SKM-1 (cell line): ENCODE measurements around the gene CETP.
"Not testable (repeated sequence)": the region's sequence is repeated elsewhere in the genome, so short reads cannot be mapped to it uniquely, and the experiment has no call there.

ENCODE experiments used
- DNase-seq: peaks from one replicate; lab custom pipeline; 2025; ENCODE audit not compliant: unreplicated experiment; lab: John Stamatoyannopoulos, UW

The CETP gene

DNA sequence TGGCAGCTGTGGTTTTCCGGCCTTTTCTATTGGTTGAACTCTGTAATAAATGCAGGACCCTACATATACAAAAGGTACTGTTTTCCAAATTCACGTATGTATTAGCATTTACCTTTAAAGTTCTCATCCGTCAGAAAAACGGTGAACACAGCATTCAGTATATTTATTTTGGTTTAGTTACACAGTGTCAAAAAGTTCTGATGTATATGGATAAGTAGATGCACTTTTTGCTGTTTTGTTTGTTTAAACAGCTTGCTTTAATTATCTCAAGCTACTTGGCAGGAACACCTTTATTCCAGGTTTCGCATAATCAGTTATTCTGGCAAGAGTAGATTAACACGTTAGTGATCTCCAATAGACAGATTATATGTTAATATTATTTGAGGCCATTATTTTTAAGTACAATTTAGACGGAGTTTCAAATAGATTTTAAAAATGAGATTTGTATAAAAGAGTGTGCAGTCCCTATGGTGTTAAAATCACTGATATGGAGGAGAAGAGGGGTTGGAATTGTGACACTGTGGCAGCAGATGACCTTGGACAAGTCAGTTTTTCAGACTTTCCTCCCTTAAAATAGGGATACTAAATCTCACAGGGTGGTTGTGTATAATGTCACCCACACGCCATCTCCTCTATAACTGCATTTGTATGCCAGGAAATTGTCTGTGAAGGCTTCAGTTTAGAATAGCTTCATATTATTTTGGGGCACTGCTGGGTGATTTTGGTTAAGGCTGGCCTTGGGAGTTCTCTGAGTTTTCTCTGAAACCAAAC lies 27.7 kb upstream of the CETP start:
- DNase-seq, result no peak

DNA sequence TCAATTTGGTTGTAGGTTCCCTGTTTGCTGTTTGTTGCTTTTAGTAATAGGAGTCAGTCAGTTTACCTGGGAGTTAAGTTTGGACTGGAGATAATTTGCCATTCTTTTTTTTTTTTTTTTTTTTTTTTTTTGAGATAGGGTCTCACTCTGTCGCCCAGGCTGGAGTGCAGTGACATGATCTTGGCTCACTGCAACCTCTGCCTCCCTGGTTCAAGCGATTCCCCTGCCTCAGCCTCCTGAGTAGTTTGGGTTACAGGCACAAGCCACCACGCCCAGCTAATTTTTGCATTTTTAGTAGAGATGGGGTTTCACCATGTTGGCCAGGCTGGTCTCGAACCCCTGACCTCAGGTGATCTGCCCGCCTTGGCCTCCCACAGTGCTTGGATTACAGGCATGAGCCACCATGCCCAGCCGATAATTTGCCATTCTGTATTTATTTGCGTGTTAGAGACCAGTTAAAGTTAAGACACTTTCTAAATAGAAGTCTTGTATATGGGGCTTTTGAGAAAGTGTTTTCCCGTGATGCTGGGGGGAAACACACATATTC lies 27.1 kb upstream of the CETP start:
- not testable (repeated sequence) for DNase-seq

DNA sequence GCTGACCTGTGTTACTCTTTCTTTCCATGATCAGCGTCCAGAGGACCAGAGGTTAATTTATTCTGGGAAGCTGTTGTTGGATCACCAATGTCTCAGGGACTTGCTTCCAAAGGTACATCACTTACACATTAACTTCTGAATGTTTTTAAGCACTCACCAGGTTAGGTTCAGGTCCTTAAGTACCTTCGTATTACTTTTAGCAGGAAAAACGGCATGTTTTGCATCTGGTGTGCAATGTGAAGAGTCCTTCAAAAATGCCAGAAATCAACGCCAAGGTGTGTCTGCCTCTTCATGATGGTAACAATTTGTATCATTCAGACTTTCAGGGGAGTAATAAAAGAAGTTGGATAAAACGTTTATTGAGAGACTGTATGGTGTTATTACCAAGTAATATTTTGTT lies 26.5 kb upstream of the CETP start:
- no peak for DNase-seq

DNA sequence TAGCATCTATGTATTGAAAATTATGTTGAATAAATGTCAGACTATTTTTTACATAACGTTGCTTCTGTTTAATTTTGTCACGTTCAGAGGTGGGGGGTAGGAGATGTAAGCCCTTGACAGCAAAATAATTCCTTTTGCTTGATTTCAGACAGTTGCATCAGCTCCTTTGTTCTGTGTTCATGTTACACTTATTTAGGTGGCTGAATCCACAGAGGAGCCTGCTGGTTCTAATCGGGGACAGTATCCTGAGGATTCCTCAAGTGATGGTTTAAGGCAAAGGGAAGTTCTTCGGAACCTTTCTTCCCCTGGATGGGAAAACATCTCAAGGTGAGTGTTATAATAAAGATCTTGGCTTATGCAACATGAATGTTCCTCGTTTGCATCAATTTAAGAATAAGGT lies 25.3 kb upstream of the CETP start:
- no peak for DNase-seq

DNA sequence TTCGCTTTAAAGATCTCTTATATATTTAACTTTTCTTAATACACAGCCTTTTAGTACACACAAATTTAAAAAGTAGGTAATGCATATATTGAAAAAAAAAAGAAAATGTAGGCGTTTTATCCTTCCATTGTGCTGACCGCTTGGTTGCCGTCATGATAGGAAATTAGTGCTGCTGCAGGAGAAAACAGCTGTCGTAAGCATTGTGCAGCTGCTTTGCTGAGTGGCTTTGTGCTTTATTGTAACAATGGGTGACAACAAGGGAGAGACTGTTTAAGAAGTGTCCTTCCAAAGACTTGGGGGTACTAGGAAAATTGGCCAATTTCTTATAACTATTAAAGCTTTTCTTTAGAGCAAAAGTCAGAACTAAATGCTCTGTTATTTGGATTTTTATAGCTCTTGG lies 24.8 kb upstream of the CETP start:
- no peak for DNase-seq

DNA sequence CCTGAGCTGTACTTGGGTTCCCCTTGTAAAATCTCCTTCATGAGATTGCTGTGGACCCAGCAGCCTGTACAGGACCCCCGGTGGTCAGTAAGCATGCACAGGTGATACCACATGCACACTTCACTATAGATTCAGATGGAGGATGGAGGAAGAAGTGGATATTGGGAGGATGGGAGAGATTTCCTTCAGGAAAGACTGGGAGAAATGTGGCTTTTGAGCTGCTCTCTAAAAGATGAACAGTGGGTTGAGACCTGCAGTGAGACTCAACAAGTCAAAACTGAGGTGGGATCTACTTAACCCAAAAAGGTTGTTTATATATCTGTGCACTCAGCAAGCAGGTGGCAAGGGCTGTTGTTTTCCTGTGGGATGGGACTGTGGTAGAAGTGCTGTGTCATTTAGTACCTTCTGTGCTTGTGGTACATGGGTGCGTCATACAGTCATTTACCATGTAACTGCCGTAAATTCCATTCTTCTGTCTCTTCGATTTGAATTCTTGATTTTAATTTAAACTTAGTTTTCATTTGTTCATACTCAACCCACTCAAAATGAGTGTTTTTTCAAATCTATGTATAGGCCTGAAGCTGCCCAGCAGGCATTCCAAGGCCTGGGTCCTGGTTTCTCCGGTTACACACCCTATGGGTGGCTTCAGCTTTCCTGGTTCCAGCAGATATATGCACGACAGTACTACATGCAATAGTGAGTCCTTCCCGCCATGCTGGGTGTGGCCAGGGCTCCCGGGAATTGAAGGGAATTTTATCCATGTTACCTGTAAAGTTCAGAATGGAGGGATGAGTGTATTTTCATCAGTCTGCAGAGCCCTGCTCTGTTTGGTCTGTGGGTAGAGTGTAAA lies 22.9 kb upstream of the CETP start:
- DNase-seq, result no peak

DNA sequence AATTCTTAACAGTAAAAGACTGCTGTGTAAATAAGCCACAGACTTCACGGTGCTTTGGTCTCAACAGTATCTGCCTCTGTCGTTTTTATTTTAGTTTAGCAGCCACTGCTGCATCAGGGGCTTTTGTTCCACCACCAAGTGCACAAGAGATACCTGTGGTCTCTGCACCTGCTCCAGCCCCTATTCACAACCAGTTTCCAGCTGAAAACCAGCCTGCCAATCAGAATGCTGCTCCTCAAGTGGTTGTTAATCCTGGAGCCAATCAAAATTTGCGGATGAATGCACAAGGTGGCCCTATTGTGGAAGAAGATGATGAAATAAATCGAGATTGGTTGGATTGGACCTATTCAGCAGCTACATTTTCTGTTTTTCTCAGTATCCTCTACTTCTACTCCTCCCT lies 21.9 kb upstream of the CETP start:
- DNase-seq, result no peak

DNA sequence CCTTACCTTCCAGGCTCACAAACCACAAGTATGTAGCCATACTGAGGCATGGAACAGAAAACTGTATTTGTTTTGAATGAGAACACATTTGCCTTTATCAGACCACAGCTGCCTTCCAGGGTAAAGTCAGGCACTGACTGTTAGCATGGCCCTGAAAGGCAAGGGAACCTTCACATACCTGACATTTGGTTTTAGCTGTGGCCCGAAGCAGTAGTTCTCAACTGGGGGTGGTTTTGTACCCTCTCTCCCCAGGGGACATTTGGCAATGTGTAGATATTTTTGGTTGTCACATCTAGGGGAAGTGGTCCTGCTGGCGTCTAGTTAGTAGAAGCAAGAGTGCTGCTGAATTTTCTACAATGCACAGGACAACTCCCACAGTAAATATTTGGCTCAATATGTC lies 20.7 kb upstream of the CETP start:
- no peak for DNase-seq

DNA sequence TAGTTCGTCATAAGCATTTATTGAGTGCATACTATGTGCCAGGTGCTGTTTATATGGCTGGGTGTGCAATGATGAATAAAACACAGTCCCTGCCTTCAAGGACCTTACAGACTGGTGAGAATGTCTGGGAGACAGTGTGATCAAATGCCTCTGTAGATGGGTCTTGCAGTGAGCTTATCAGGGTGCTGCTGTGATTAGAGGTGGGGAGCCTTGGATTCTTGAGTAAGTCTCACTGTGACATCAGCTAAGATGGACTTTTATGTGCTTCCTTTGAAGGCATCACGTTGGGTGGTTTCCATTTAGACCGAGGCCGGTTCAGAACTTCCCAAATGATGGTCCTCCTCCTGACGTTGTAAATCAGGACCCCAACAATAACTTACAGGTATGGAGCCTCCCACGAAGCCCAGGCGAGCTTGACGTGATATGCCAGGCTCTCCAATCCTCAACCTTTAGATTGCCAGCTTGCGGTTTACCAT lies 19.9 kb upstream of the CETP start:
- no peak for DNase-seq

DNA sequence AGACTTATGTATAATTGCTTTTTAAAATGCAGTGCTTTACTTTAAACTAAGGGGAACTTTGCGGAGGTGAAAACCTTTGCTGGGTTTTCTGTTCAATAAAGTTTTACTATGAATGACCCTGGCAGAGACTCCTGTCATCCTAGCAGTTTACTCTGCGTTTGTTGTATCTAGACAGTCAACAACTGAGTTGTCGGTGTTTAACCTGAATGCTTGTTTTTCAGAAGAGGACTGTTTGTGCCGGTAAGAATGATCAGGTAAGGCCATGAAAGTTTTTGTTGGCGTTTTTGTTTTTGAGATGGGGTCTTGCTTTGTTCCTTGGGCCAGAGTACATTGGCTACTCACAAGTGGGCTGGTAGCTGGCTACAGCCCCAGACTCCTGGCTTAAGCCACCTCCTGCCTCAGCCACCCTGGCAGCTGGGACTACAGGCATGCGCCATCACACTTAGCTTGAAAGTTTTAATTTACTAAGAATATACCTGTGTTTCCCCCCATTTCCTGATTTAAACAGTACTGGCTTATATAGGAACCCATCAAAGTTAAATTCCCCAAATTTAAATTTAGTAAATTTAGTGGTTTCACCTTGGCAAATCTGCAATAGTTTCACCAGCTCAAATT lies 17.9 kb upstream of the CETP start:
- no peak for DNase-seq

DNA sequence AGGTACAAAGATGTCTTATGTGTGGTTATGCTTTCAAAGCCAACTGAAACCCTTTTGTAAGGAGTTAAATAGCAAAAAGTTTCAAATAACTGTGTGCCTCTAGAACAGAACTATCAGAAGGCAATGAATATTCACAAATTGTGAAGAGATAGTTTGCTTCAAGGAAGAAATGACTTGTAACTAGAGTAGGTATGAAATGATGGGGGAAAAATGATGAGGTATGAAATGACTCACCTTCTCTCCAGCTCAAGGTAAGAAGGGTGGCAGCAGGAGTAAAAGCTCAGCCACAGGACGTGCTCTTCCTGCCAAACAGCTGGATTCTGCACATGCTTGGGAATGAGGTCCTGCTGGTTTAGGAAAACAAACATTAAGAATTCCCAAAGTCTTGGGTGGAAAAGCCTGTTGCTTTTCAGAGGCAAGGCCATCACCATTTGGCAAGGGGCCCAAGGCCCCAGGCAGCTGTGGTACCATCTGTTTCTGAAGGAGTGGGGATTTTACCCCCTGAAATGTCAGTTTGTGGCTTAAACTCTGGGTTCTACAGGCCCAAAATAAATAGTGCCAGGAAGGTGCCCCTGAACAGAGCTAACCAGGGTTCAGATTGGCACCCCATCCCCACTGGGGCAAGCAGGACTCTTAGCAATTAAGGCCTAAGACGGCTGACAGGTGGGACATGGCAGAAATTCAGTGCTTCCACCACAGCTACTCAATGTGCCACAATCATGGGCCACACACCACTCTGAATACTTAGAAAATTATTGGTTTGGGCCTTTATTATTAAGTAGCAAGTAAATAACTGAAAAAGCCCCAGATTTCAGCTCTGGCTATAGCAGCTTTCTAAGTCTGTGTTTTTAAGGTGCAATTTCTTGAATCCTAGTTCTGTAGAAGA lies 16.6 kb upstream of the CETP start:
- no peak for DNase-seq

DNA sequence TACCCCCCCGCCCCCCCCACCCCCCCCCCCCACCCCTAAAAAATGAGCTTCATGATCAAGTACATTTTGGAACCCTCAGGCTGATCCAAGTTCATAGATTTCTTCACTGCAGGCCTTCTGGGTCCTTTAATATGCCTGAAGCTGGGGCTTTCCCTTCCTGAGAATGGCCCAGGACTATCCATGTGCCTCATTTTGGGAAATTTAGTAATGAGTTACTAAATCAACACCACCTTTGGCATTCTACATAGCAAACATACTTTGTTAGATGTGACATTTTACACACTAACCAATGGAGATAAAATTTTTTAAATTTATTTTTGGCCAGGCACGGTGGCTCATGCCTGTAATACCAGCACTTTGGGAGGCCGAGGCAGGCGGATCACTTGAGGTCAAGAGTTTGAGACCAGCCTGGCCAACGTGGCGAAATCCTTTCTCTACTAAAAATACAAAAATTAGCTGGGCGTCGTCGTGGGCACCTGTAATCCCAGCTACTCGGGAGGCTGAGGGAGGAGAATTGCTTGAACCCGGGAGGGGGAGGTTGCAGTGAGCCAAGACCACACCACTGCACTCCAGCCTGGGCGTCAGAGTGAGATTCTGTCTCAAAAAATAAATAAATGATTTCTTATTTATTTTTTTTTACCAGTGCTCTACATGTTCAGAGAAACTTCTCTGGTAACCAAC lies 15.8 kb upstream of the CETP start:
- no peak for DNase-seq

DNA sequence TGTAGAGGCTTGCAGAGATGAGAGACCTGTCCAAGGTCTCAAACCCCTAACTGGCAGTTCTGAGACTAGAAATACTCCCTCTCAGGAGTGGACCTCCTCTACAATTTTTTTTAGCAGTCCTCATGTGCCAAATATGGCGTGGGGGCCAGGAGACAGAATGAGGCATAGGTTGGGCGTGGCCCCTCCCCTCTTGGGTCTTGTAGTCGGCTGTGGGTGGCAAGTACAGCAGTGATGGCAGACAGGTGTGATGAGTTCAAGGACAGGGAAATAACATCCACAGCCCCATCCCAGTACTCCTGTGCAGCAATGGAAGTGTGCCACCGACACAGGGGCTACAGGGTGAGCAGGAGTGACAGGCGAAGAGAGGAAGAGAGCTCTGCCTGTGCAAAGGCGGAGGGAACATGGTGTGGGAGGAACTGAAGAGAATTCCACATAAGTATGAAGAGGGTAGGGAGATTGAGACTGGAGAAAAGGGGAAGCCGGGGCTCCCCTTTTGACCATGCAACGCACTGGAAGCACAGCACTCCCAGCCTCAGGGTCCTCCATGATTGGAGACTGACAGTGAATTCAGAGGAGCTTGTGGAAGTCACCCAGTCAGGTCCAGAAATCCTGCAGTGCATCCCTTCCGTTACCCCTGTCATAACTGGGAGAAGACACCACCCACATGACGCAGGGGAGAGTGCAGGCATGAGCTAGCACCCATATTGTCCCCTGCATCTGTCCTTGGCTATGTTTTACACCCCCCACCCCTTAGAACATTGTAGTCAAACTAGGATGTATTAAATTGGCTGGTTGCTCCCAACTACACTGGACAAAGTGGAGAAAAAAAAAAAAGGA lies 14.8 kb upstream of the CETP start:
- DNase-seq, result no peak

DNA sequence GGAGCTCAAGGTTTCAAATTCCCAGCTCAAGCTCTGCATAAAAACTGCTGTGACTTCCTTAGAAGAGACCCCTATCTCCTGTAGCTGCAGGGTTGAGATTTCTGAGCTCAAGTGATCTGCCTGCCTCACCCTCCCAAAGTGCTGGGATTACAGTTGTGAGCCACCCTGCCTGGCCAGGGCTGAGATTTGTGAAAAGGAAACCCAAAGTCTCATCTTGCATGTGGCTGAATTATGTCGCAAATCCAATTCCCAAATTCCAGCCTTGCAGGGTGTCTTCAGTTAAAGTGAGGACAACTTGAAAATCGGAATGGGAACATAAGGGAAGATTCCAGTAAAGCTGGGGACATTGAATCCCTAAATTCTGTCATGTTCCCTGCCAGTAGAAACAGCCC lies 14.2 kb upstream of the CETP start:
- no peak for DNase-seq

DNA sequence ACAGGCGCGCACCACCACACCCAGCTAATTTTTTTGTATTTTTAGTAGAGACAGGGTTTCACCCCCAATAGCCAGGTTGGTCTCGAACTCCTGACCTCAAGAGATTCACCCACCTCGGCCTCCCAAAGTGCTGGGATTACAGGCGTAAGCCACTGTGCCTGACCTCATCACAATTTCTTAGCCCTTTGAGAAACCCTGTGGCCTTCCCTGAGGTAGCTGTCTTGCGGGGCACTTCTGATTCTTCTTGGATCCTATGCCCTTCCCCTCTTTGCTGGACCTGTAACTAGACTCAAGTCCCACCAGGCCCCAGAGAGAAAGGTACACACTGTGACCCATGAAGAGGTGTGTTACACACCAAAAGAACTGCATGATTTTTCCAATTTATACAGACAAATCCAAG lies 13.5 kb upstream of the CETP start:
- no peak for DNase-seq

DNA sequence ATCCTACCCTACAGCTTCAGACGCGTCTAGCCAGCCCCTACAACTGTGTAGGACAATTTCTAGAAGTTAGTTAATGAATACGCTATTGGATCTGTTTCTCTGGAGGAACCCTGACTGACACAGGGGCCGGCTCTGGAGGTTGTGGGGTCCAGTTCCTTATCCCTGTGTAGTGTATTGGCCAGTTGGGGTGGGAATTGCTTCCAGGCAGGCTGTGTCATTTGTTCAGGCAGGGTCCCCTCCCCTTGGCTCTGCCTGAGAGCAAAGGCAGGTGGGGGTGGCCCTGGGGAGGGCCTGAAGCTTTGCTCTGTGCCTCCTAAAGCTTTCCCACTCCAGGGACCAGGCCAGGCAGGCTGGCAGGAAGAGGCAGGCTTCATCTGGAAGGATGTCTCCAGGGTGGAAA lies 11.7 kb upstream of the CETP start:
- no peak for DNase-seq

DNA sequence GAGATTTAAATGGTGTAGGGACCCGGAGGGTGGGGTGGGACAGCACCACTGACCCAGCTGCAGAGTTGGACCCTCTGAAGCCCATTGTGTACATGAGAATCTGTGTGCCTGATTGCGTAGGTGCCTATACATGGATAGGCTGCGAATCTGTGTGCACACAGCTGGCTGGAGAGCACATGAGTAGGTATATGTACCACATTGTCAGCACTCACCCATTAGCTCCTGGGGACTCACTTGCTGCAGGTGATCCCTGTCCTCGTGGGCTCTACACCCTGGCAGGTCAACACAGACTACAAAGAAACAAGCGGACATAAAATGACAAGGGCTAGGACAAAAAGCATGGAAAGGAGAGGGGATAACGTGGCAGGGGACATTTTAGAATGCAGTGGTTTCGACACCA lies 11.3 kb upstream of the CETP start:
- no peak for DNase-seq

DNA sequence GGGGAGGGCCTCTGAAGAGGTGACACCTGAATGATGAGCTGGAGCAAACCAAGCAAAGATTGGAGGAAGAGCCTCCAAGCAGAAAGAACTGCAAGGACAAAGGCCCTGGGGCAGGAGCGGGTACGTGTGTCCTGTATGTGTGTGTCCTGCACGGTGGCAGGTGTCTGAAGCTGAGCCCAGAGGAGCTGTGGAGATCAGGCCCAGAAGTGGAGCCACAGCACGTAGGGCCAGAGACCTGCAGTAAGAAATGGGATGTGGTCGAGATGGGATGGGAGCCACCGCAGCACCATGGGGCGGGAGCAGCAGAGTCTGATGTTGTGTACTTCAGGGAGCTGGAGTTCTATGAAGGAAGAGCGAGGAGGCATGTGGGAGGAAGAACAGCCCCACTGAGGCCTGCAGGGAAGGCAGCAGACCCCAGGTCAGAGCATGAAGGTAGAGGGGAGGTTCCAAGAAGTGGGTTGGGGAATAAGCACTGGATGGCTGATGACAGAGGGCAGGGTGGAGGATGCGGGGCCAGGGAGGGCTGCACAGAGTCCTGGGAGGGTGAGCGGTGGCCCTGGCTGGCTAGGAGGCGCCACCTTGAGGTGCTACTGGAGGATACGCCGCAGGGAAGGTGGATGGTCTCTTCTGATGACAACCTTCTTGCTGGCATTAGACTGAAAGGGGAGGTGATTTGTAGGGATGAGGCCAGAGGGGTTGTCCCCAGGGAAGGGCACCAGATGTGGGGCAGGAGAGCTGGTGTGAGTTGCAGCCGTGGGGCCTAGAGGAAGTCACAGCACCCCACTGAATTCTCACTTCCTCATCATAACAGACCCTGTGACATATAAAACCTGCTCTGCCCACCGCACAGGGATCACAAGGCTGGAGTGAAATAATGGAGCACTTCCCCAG lies 10.6 kb upstream of the CETP start:
- DNase-seq, result peak; percentile 43
